HG03039 (cell line): ENCODE measurements around the gene FOXP1.

Experiments
- ATAC-seq: cut with Tn5 transposase; IDR thresholded peaks from one replicate; pipeline ENCODE4 v1.9.1; 2021; ENCODE audit warnings: mild to moderate bottlenecking, moderate library complexity; ENCODE audit not compliant: unreplicated experiment

The FOXP1 gene

GRCh38 chr3:71406972-71407810 lies 176.3 kb downstream of the FOXP1 start:
- no peak for ATAC-seq

- no peak for ATAC-seq
These were observed 180.6 kb downstream of the FOXP1 start for GRCh38 chr3:71402911-71403310.

GRCh38 chr3:71402280-71402679 lies 181.2 kb downstream of the FOXP1 start:
- ATAC-seq, result no peak

- no peak for ATAC-seq
These were observed 181.8 kb downstream of the FOXP1 start for GRCh38 chr3:71401695-71402231.

- ATAC-seq, result no peak
These were observed 182.5 kb downstream of the FOXP1 start for GRCh38 chr3:71400986-71401451.

- ATAC-seq, result no peak
These were observed 184.1 kb downstream of the FOXP1 start for GRCh38 chr3:71399478-71399877.

GRCh38 chr3:71398157-71398836 lies 185.2 kb downstream of the FOXP1 start:
- no peak for ATAC-seq

- ATAC-seq, result no peak
These were observed 185.8 kb downstream of the FOXP1 start for GRCh38 chr3:71397726-71398125.

GRCh38 chr3:71397046-71397445 lies 186.5 kb downstream of the FOXP1 start:
- ATAC-seq, result no peak

- ATAC-seq, result no peak
These were observed 187.4 kb downstream of the FOXP1 start for GRCh38 chr3:71395927-71396695.

GRCh38 chr3:71395470-71395869 lies 188.1 kb downstream of the FOXP1 start:
- ATAC-seq, result no peak

- no peak for ATAC-seq
These were observed 189.8 kb downstream of the FOXP1 start for GRCh38 chr3:71393745-71394144.

GRCh38 chr3:71393093-71393492 lies 190.4 kb downstream of the FOXP1 start:
- peak; percentile 45 for ATAC-seq

GRCh38 chr3:71392251-71392650 lies 191.3 kb downstream of the FOXP1 start:
- no peak for ATAC-seq

- no peak for ATAC-seq
These were observed 192.2 kb downstream of the FOXP1 start for GRCh38 chr3:71391361-71391760.

GRCh38 chr3:71389911-71390573 lies 193.5 kb downstream of the FOXP1 start:
- ATAC-seq, result no peak

- ATAC-seq, result no peak
These were observed 194.3 kb downstream of the FOXP1 start for GRCh38 chr3:71389191-71389590.

GRCh38 chr3:71388535-71389120 lies 194.9 kb downstream of the FOXP1 start:
- no peak for ATAC-seq

- no peak for ATAC-seq
These were observed 195.9 kb downstream of the FOXP1 start for GRCh38 chr3:71387586-71387985.
